ENCODE measurements around the gene GTPBP2. TPM values are rescaled to one million over a fixed set of nuclear protein-coding genes. Genes with fewer than 3 reads are reported as not detected.

Gene GTPBP2
- total and polyA plus RNA-seq, 2 of the 8 experiments (the other 6 are each of a cell fraction or from before 2014, with no cell fraction given) = 58.3 to 86.1 TPM

- TF ChIP-seq RAD21 (IDR thresholded peaks at IDR 0.05 in 1 of 2, conservative IDR thresholded peaks at IDR 0.05 in 1 of 2; ENCODE audit: low read depth in 2 of 2, low read length in 2 of 2) (no peak), CHD1 (IDR thresholded peaks at IDR 0.05; ENCODE audit: low read depth, low read length) (no peak), SIX5 (IDR thresholded peaks at IDR 0.05; ENCODE audit: low read depth, low read length) (no peak), MAFK (IDR thresholded peaks at IDR 0.05; ENCODE audit: low read depth, low read length) (no peak), SRF (IDR thresholded peaks at IDR 0.05; ENCODE audit: low read depth, low read length) (no peak), NRF1 (IDR thresholded peaks at IDR 0.05; ENCODE audit: low read depth, low read length) (no peak), BACH1 (IDR thresholded peaks at IDR 0.05; ENCODE audit: low read length) (no peak), TBP (IDR thresholded peaks at IDR 0.05; ENCODE audit: low read depth, low read length) (no peak), TAF7 (optimal IDR thresholded peaks at IDR 0.05; ENCODE audit: borderline replicate concordance, low read depth, low read length) (peak; percentile 31), JUND (IDR thresholded peaks at IDR 0.05; ENCODE audit: low read length) (no peak), POLR2A (IDR thresholded peaks at IDR 0.05; ENCODE audit: control extremely low read depth in 1 of 2, low read depth in 2 of 2, low read length in 2 of 2) (no peak), JUN (IDR thresholded peaks at IDR 0.05; ENCODE audit: low read depth, low read length) (no peak), KDM5A (IDR thresholded peaks at IDR 0.05; ENCODE audit: low read length) (no peak), KDM1A (IDR thresholded peaks at IDR 0.05; ENCODE audit: borderline replicate concordance, low read length) (no peak), SAP30 (IDR thresholded peaks at IDR 0.05; ENCODE audit: insufficient read depth, insufficient replicate concordance, low read length) (peak; percentile 82), SP2 (IDR thresholded peaks at IDR 0.05; ENCODE audit: low read length) (no peak), TCF12 (IDR thresholded peaks at IDR 0.05; ENCODE audit: low read depth, low read length) (no peak), CREB1 (IDR thresholded peaks at IDR 0.05) (no peak), EZH2 (IDR thresholded peaks at IDR 0.05; ENCODE audit: low read depth, low read length, severe bottlenecking) (no peak), BRCA1 (IDR thresholded peaks at IDR 0.05; ENCODE audit: low read depth, low read length) (no peak), GTF2F1 (IDR thresholded peaks at IDR 0.05; ENCODE audit: borderline replicate concordance, low read depth, low read length) (no peak), USF2 (IDR thresholded peaks at IDR 0.05; ENCODE audit: low read length) (no peak), BCL11A (IDR thresholded peaks at IDR 0.05; ENCODE audit: low read depth in 2 of 2, low read length in 2 of 2) (no peak), SIN3A (conservative IDR thresholded peaks at IDR 0.05 in 1 of 2, IDR thresholded peaks at IDR 0.05 in 1 of 2; ENCODE audit: low read depth in 1 of 2, low read length in 2 of 2) (0 out of 4 replicates have a peak, but pooled peaks of 1 of the 2 experiments have one; percentile 45)
Observed at GRCh38 chr6:43628393-43629103, 516 bp downstream of the GTPBP2 start (continued).
